B cell (primary cell): ENCODE measurements around the gene EFNA5. TPM values are rescaled to one million over a fixed set of nuclear protein-coding genes. Genes with fewer than 3 reads are reported as not detected.

Experiments
- ATAC-seq: fragments of 200-7000 bp; cut with Tn5 transposase; one replicate; pipeline ENCODE4 v1.10.0; 2021; ENCODE audit warnings: low read depth, mild to moderate bottlenecking, moderate number of reproducible peaks, moderate library complexity
- CTCF ChIA-PET: fragments of 350-600 bp; sonication (Branson Sonifier 250); formaldehyde crosslinking; loops from one replicate; lab custom pipeline; 2021; ENCODE audit warnings: antibody characterized with exemption, inconsistent platforms; lab: Charles Lee
- POLR2A ChIA-PET: fragments of 350-600 bp; sonication (Branson Sonifier 250); formaldehyde crosslinking; loops from one replicate; lab custom pipeline; 2021; ENCODE audit warnings: antibody characterized with exemption; lab: Charles Lee
- DNase-seq: peaks from one replicate; pipeline ENCODE4 v3.0.0; 2013
- H2AFZ ChIP-seq: 2 replicates; pipeline ENCODE4 v1.6.1; 2012; ENCODE audit warnings: mild to moderate bottlenecking, low read depth, low read length; ENCODE audit not compliant: insufficient read depth, poor library complexity, severe bottlenecking
- H3K27ac ChIP-seq, 2 donors: 1 replicate in 1 of 2; 2 replicates in 1 of 2; pipeline ENCODE4 v1.5.1; 2012 to 2013; ENCODE audit warnings: low read length in 2 of 2, mild to moderate bottlenecking in 2 of 2, moderate library complexity in 1 of 2
- H3K27me3 ChIP-seq, 4 experiments: fragments of 200-600 bp in 1 of 4; sonication (generic) in 1 of 4; replicated peaks in 1 of 4; 1 replicate in 2 of 4; 2 replicates in 2 of 4; pipeline versions ENCODE4 v1.6.1 to v1.7.0; 2013 to 2016; ENCODE audit warnings: low read length in 3 of 4, mild to moderate bottlenecking in 2 of 4, mixed read lengths in 1 of 4, moderate library complexity in 1 of 4; ENCODE audit not compliant: insufficient read depth in 4 of 4, control insufficient read depth in 3 of 4; ENCODE audit errors: control extremely low read depth in 1 of 4
- H3K36me3 ChIP-seq, 2 experiments: replicated peaks in 1 of 2; 1 replicate in 1 of 2; 2 replicates in 1 of 2; pipeline versions ENCODE4 v1.6.1 to v1.7.1; 2013; ENCODE audit warnings: low read length in 1 of 2; ENCODE audit not compliant: insufficient read depth in 2 of 2, control insufficient read depth in 1 of 2; ENCODE audit errors: control extremely low read depth in 1 of 2, extremely low read depth in 1 of 2
- H3K4me1 ChIP-seq, 2 donors: fragments of 200-600 bp in 1 of 2; sonication (generic) in 1 of 2; 1 replicate in 1 of 2; 2 replicates in 1 of 2; pipeline versions ENCODE4 v1.5.1 to v1.6.1; 2013 to 2017; ENCODE audit warnings: low read length in 2 of 2; ENCODE audit not compliant: control insufficient read depth in 2 of 2, insufficient read depth in 2 of 2
- H3K4me2 ChIP-seq: replicated peaks from 2 replicates; pipeline ENCODE3; 2012; ENCODE audit warnings: mild to moderate bottlenecking, low read depth, low read length; ENCODE audit not compliant: poor library complexity, severe bottlenecking
- H3K4me3 ChIP-seq, 5 experiments: fragments of 200-600 bp in 1 of 5; sonication (generic) in 1 of 5; 1 replicate in 3 of 5; 2 replicates in 2 of 5; pipeline versions ENCODE4 v1.5.1 to v1.7.0; 2011 to 2016; ENCODE audit warnings: low read length in 4 of 5, mild to moderate bottlenecking in 4 of 5, low read depth in 2 of 5, control low read depth in 1 of 5, moderate library complexity in 1 of 5; ENCODE audit not compliant: insufficient read depth in 1 of 5; ENCODE audit errors: control extremely low read depth in 1 of 5, extremely low read depth in 1 of 5
- H3K79me2 ChIP-seq: fragments of 200-600 bp; sonication (generic); one replicate; pipeline ENCODE4 v1.6.0; 2016; ENCODE audit warnings: low read length; ENCODE audit not compliant: control insufficient read depth, insufficient read depth
- H3K9ac ChIP-seq: fragments of 200-600 bp; sonication (generic); 2 replicates; pipeline ENCODE4 v1.6.1; 2017; ENCODE audit warnings: mild to moderate bottlenecking, low read length, moderate library complexity
- H3K9me3 ChIP-seq, 3 donors: one replicate each; pipeline versions ENCODE4 v1.6.1 to v1.7.1; 2013; ENCODE audit warnings: low read length in 2 of 3; ENCODE audit not compliant: control insufficient read depth in 2 of 3, insufficient read depth in 1 of 3; ENCODE audit errors: control extremely low read depth in 1 of 3
- H4K20me1 ChIP-seq: 2 replicates; pipeline ENCODE4 v1.6.0; 2012; ENCODE audit warnings: mild to moderate bottlenecking, low read length; ENCODE audit not compliant: insufficient read depth, control insufficient read depth, poor library complexity, severe bottlenecking
- H3K27ac Mint-ChIP-seq: one replicate; pipeline ENCODE4 v1.8.0; 2021; ENCODE audit warnings: mixed read lengths
- H3K27me3 Mint-ChIP-seq: one replicate; pipeline ENCODE4 v1.8.0; 2021; ENCODE audit warnings: mixed read lengths
- H3K4me1 Mint-ChIP-seq: one replicate; pipeline ENCODE4 v1.8.0; 2021; ENCODE audit warnings: mixed read lengths
- H3K4me3 Mint-ChIP-seq: one replicate; pipeline ENCODE4 v1.8.0; 2021; ENCODE audit warnings: mixed read lengths
- H3K9me3 Mint-ChIP-seq: one replicate; pipeline ENCODE4 v1.8.0; 2022; ENCODE audit warnings: mixed read lengths; ENCODE audit not compliant: insufficient read depth
- EZH2 ChIP-seq: IDR thresholded peaks from 2 replicates; pipeline ENCODE4 v1.6.1; 2012; ENCODE audit warnings: borderline replicate concordance, low read depth, mild to moderate bottlenecking, moderate library complexity, low read length; ENCODE audit not compliant: insufficient read depth, poor library complexity, severe bottlenecking
- WGBS: methylation state at CpG from one replicate; pipeline ENCODE4 v1.1.5; 2013; ENCODE audit warnings: missing lambda C conversion rate; ENCODE audit not compliant: insufficient coverage; 5-methylcytosine and 5-hydroxymethylcytosine counted together
- intact Hi-C: fragments of 100-400 bp; cut with micrococcal nuclease; formaldehyde crosslinking; loops from one replicate; pipeline ENCODE4 v1.10.0; 2022
- polyA plus RNA-seq: library from polyadenylated mRNA; depleted of rRNA; stranded (reverse); fragments of >200 nt; gene quantifications from 2 replicates; pipeline ENCODE4 v1.2.3, GENCODE V29; 2012
- total RNA-seq, 2 donors: library from RNA; stranded (reverse); fragments of 120-200 nt in 1 of 2; gene quantifications; 1 replicate in 1 of 2; 2 replicates in 1 of 2; pipeline versions ENCODE4 v1.2.3 to v1.2.4, GENCODE V29; 2013 to 2022
- TF ChIP-seq, protein P1 (sequence below): fragments of 200-600 bp; IDR thresholded peaks from one replicate; pipeline ENCODE4 v1.8.0; 2022; ENCODE audit warnings: antibody characterized with exemption, mild to moderate bottlenecking

EFNA5 gene
- total and polyA plus RNA-seq, 2 donors (not counting 1 experiment from before 2014, with no cell fraction given) = not detected

DNA sequence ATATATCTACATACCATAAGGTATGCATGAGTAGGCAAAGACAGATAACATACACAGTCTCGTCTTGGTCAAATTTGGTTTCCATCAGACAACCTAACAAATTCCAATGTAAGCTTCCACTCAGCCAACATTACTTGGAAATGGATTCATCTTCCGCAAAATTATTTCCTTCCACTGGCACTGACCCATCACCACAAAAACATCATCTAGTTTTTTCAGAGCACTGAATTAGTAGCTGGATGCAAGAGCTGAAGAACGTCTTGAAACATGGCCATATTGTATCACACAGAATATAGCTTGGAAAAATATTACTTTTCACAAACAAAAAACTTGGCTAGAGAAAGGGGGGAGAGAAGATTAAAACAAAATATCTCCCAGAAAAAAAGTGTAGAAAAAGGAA lies 73.5 kb downstream of the EFNA5 start:
- WGBS = no CpG with 5 or more reads among the region's 3 CpGs
- ChIA-PET CTCF (no interaction called here), POLR2A (no interaction called here)
- Histone ChIP-seq H4K20me1 (no peaks in the 10 kb centered on the region), H3K4me2 (no peak overlapping the region), H3K27me3 (no peaks in the 10 kb centered on the region), H3K4me3 (no peak overlapping the region), H3K27ac (no peak overlapping the region), H3K9me3 (no peaks in the 10 kb centered on the region), H3K4me1 (no peaks in the 10 kb centered on the region), H3K9ac (no peak overlapping the region), H3K79me2 (no peaks in the 10 kb centered on the region), H3K36me3 (no peaks in the 10 kb centered on the region), H2AFZ (no peak overlapping the region)
- Mint-ChIP-seq H3K27ac (no peak overlapping the region), H3K4me3 (no peak overlapping the region), H3K27me3 (no peaks in the 10 kb centered on the region), H3K4me1 (no peaks in the 10 kb centered on the region), H3K9me3 (no peaks in the 10 kb centered on the region)
- DNase-seq = no peak
- intact Hi-C loops = no loop called here
- TF ChIP-seq, protein P1, sequence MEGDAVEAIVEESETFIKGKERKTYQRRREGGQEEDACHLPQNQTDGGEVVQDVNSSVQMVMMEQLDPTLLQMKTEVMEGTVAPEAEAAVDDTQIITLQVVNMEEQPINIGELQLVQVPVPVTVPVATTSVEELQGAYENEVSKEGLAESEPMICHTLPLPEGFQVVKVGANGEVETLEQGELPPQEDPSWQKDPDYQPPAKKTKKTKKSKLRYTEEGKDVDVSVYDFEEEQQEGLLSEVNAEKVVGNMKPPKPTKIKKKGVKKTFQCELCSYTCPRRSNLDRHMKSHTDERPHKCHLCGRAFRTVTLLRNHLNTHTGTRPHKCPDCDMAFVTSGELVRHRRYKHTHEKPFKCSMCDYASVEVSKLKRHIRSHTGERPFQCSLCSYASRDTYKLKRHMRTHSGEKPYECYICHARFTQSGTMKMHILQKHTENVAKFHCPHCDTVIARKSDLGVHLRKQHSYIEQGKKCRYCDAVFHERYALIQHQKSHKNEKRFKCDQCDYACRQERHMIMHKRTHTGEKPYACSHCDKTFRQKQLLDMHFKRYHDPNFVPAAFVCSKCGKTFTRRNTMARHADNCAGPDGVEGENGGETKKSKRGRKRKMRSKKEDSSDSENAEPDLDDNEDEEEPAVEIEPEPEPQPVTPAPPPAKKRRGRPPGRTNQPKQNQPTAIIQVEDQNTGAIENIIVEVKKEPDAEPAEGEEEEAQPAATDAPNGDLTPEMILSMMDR = no peak
- no peak for TF ChIP-seq EZH2
- ATAC-seq = no peak

DNA sequence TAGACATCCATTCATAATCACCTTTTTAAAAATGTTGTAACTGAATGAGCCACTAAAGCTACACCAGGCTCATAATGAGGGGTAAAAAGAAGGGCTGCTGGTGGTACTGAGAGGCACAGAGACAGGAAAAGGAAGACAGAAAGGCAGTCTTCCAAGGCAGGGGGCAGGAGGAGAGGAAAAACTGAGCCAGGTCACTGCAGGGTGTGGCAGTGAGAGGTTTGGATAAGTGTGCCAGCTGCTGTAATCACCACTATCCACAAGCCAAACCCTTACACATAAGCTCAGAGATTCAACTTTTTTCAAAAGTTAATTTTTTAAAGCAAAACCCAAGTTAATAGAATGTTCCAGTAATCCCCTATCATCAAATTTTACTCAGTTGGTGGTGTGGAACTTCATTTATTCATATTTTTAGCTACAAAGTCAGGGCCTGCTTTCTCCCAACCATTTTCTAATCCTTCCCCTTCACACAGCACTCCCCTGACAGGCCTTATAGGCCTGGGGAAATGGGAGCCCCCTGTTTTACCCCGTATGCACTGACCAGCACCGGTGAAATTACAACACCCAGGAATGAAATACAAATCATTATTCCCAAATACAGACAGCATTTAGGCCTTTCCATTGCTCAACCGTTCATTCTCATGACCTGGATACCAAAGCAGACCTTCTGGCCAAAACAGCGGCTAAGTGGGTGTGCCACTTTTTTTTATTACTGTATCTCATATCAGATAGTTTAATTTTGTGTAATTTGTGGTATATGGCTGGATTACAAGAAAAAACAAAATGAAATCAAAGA lies 76.3 kb downstream of the EFNA5 start:
- Mint-ChIP-seq H3K4me1 (no peaks in the 10 kb centered on the region), H3K27me3 (no peaks in the 10 kb centered on the region), H3K27ac (no peak overlapping the region), H3K4me3 (no peak overlapping the region), H3K9me3 (no peaks in the 10 kb centered on the region)
- Histone ChIP-seq H4K20me1 (no peaks in the 10 kb centered on the region), H3K79me2 (no peaks in the 10 kb centered on the region), H3K9ac (no peak overlapping the region), H3K4me1 (no peaks in the 10 kb centered on the region), H2AFZ (no peak overlapping the region), H3K27ac (no peak overlapping the region), H3K27me3 (no peaks in the 10 kb centered on the region), H3K4me2 (no peak overlapping the region), H3K4me3 (no peak overlapping the region), H3K36me3 (no peaks in the 10 kb centered on the region), H3K9me3 (no peaks in the 10 kb centered on the region)
- TF ChIP-seq EZH2 = no peak
- TF ChIP-seq, protein P1 = no peak
- POLR2A ChIA-PET = no interaction called here
- intact Hi-C loops = no loop called here
- WGBS = 90% methylated on average over 2 of the region's 4 CpGs
- CTCF ChIA-PET = no interaction called here
- DNase-seq = no peak
- no peak for ATAC-seq
